K562 (cell line): Measurements from ENCODE around the gene NTRK2. TPM values are rescaled to one million over a fixed set of nuclear protein-coding genes. Genes with fewer than 3 reads are reported as not detected.

Source experiments
- ATAC-seq: fragments of 200-7000 bp; cut with Tn5 transposase; 3 replicates; pipeline ENCODE4 v1.9.1; 2020; ENCODE audit warnings: moderate library complexity
- BruUV-seq: library from RNA; stranded (reverse); fragments of 400-500 nt; replicated peaks from 2 replicates; lab custom pipeline; 2021; lab: Mats Ljungman, UMichigan
- CTCF ChIA-PET: fragments of 300-600 bp; formaldehyde crosslinking; extraction: SDS; loops from one replicate; lab custom pipeline; 2021; ENCODE audit warnings: low intra/inter-chr PET ratio; lab: Yijun Ruan, JAX
- POLR2A ChIA-PET: fragments of 300-600, 350-650 bp; sonication (Branson Sonifier 250); formaldehyde crosslinking; extraction: SDS; loops from one replicate; lab custom pipeline; 2021; ENCODE audit warnings: antibody characterized with exemption, inconsistent platforms; lab: Yijun Ruan, JAX
- DNase-seq, 4 experiments: peaks; one replicate each; pipeline versions ENCODE4 v3.0.0 to v3.0.0-alpha.2; 2011 to 2018; ENCODE audit warnings: low spot score in 3 of 4, mixed read lengths in 3 of 4; ENCODE audit errors: extremely low read depth in 1 of 4
- FAIRE-seq: peaks from 2 replicates; lab custom pipeline; 2011; peaks lifted over from hg19 to GRCh38; lab: Jason Lieb, UNC
- H2AFZ ChIP-seq: 2 replicates; pipeline ENCODE4 v1.6.0; 2011; ENCODE audit warnings: low read depth, low read length, control low read depth, inconsistent platforms
- H3K27ac ChIP-seq: fragments of 200-600 bp; 3 replicates; pipeline ENCODE4 v1.8.0; 2011; ENCODE audit warnings: low read depth, mild to moderate bottlenecking, control low read depth, inconsistent platforms, low read length, moderate library complexity, mixed read lengths; ENCODE audit errors: extremely low read depth
- H3K27me3 ChIP-seq, 2 experiments: fragments of 300-600 bp in 1 of 2; 2 replicates in 1 of 2; 3 replicates in 1 of 2; pipeline versions ENCODE4 v1.6.0 to v1.8.0; 2011; ENCODE audit warnings: inconsistent platforms in 2 of 2, low read length in 2 of 2, mild to moderate bottlenecking in 1 of 2, mixed read lengths in 1 of 2, moderate library complexity in 1 of 2; ENCODE audit not compliant: control insufficient read depth in 2 of 2, insufficient read depth in 2 of 2
- H3K36me3 ChIP-seq: fragments of 300-600 bp; 3 replicates; pipeline ENCODE4 v1.8.0; 2011; ENCODE audit warnings: mild to moderate bottlenecking, low read length, inconsistent platforms; ENCODE audit not compliant: control insufficient read depth, insufficient read depth
- H3K4me1 ChIP-seq, 2 experiments: fragments of 200-600 bp in 1 of 2; replicated peaks in 1 of 2; 2 replicates in 1 of 2; 3 replicates in 1 of 2; pipeline versions ENCODE4 v1.5.1 to v1.8.0; 2011; ENCODE audit warnings: inconsistent platforms in 2 of 2, low read length in 2 of 2, mild to moderate bottlenecking in 1 of 2, mixed read lengths in 1 of 2, moderate library complexity in 1 of 2; ENCODE audit not compliant: control insufficient read depth in 2 of 2, insufficient read depth in 2 of 2
- H3K4me2 ChIP-seq: 2 replicates; pipeline ENCODE4 v1.6.1; 2011; ENCODE audit warnings: low read length, control low read depth, inconsistent platforms, mixed read lengths; ENCODE audit not compliant: insufficient read depth
- H3K4me3 ChIP-seq: fragments of 200-600 bp; sonication (generic), shearing (Covaris generic); 2 replicates; pipeline ENCODE4 v1.5.1; 2016; ENCODE audit warnings: control low read depth, inconsistent platforms
- H3K79me2 ChIP-seq: fragments of 200-600 bp; 3 replicates; pipeline ENCODE4 v1.8.0; 2011; ENCODE audit warnings: low read length, inconsistent platforms; ENCODE audit not compliant: control insufficient read depth, insufficient read depth
- H3K9ac ChIP-seq, 2 experiments: 2 replicates each; pipeline versions ENCODE4 v1.6.0 to v1.6.1; 2011; ENCODE audit warnings: low read depth in 2 of 2, low read length in 2 of 2, control low read depth in 1 of 2, inconsistent platforms in 1 of 2, mild to moderate bottlenecking in 1 of 2, mixed read lengths in 1 of 2; ENCODE audit not compliant: insufficient read depth in 1 of 2
- H3K9me1 ChIP-seq: one replicate; pipeline ENCODE4 v1.6.0; 2011; ENCODE audit warnings: inconsistent platforms, mild to moderate bottlenecking, low read length, moderate library complexity; ENCODE audit not compliant: control insufficient read depth, insufficient read depth
- H3K9me3 ChIP-seq: replicated peaks from 2 replicates; pipeline ENCODE4 v1.5.1; 2011; ENCODE audit warnings: low read depth, low read length, inconsistent platforms; ENCODE audit not compliant: control insufficient read depth, insufficient read depth
- H4K20me1 ChIP-seq: replicated peaks from 2 replicates; pipeline ENCODE4 v1.6.1; 2011; ENCODE audit warnings: low read length, inconsistent platforms, mixed read lengths; ENCODE audit not compliant: control insufficient read depth, insufficient read depth
- CBX3 ChIP-seq, 2 experiments: IDR thresholded peaks; 1 replicate in 1 of 2; 2 replicates in 1 of 2; pipeline ENCODE4 v1.6.1; 2012; ENCODE audit warnings: inconsistent platforms in 2 of 2, low read length in 2 of 2, borderline replicate concordance in 1 of 2, control low read depth in 1 of 2
- CREBBP ChIP-seq: IDR thresholded peaks from one replicate; pipeline ENCODE4 v1.6.1; 2012; ENCODE audit warnings: low read depth, mild to moderate bottlenecking, control low read depth, inconsistent platforms, low read length
- ELK1 ChIP-seq: sonication (generic); formaldehyde crosslinking; IDR thresholded peaks from 2 replicates; pipeline ENCODE4 v1.8.1; 2022; ENCODE audit warnings: missing genetic modification reagents
- ETS2 ChIP-seq: IDR thresholded peaks from 2 replicates; pipeline ENCODE4 v1.6.1; 2016; ENCODE audit warnings: borderline replicate concordance, missing genetic modification characterization, mild to moderate bottlenecking, moderate library complexity, missing compliant biosample characterization; ENCODE audit not compliant: poor library complexity, severe bottlenecking
- ETV1 ChIP-seq: fragments of 450-650 bp; conservative IDR thresholded peaks from 2 replicates; pipeline ENCODE4 v1.6.1; 2016; ENCODE audit warnings: missing genetic modification characterization, control low read depth, low read depth, missing compliant biosample characterization
- HNRNPUL1 ChIP-seq: fragments of 200-400 bp; formaldehyde crosslinking; IDR thresholded peaks from 2 replicates; pipeline ENCODE4 v1.6.1; 2017; ENCODE audit warnings: low read length
- KLF1 ChIP-seq: fragments of 450-650 bp; IDR thresholded peaks from 2 replicates; pipeline ENCODE4 v1.6.1; 2016; ENCODE audit warnings: missing genetic modification characterization, missing compliant biosample characterization
- NEUROD1 ChIP-seq: fragments of 150-350 bp; IDR thresholded peaks from 2 replicates; pipeline ENCODE4 v1.6.1; 2014; ENCODE audit warnings: borderline replicate concordance, low read length, low read depth; ENCODE audit not compliant: partially characterized antibody
- RBM34 ChIP-seq: fragments of 200-400 bp; formaldehyde crosslinking; IDR thresholded peaks from 2 replicates; pipeline ENCODE4 v1.6.1; 2018; ENCODE audit warnings: low read length, borderline replicate concordance; ENCODE audit not compliant: insufficient read depth
- RBM39 ChIP-seq: fragments of 200-400 bp; formaldehyde crosslinking; optimal IDR thresholded peaks from 2 replicates; pipeline ENCODE3; 2018; ENCODE audit warnings: low read depth, low read length
- SAP30 ChIP-seq: fragments of 200-600 bp; sonication (generic); IDR thresholded peaks from 2 replicates; pipeline ENCODE4 v1.6.1; 2012; ENCODE audit warnings: borderline replicate concordance, low read depth, mild to moderate bottlenecking, moderate library complexity, low read length, control low read depth, inconsistent platforms; ENCODE audit not compliant: insufficient read depth, poor library complexity, severe bottlenecking
- SMAD4 ChIP-seq: fragments of 250-450 bp; sonication (Bioruptor Pico); conservative IDR thresholded peaks from 2 replicates; pipeline ENCODE4 v1.8.0; 2021; ENCODE audit warnings: inconsistent platforms, mild to moderate bottlenecking, moderate library complexity
- XRCC3 ChIP-seq: fragments of 450-650 bp; IDR thresholded peaks from 2 replicates; pipeline ENCODE4 v1.6.1; 2017; ENCODE audit warnings: mild to moderate bottlenecking, moderate library complexity
- ZBTB11 ChIP-seq, 3 experiments: fragments of 200-800 bp in 1 of 3; fragments of 250-450 bp in 1 of 3; fragments of 450-650 bp in 1 of 3; sonication (Bioruptor Pico) in 1 of 3; sonication (Bioruptor generic) in 1 of 3; formaldehyde crosslinking in 1 of 3; IDR thresholded peaks; 2 replicates each; pipeline versions ENCODE4 v1.6.1 to v1.8.0; 2016 to 2022; ENCODE audit warnings: mild to moderate bottlenecking in 2 of 3, missing genetic modification characterization in 2 of 3, missing compliant biosample characterization in 1 of 3, moderate library complexity in 1 of 3
- ZNF175 ChIP-seq: fragments of 200-800 bp; sonication (Bioruptor generic); IDR thresholded peaks from 2 replicates; pipeline ENCODE4 v1.6.1; 2016; ENCODE audit warnings: low read depth, mild to moderate bottlenecking, missing genetic modification characterization, missing compliant biosample characterization
- ZNF197 ChIP-seq: fragments of 200-800 bp; sonication (Bioruptor generic); IDR thresholded peaks from 2 replicates; pipeline ENCODE4 v1.6.1; 2016; ENCODE audit warnings: low read depth, missing genetic modification characterization, missing compliant biosample characterization
- ZNF511 ChIP-seq: sonication (generic); formaldehyde crosslinking; IDR thresholded peaks from 2 replicates; pipeline ENCODE4 v1.8.0; 2022; ENCODE audit warnings: mild to moderate bottlenecking, missing genetic modification reagents
- ZNF77 ChIP-seq: fragments of 250-450 bp; sonication (Bioruptor Pico); IDR thresholded peaks from 2 replicates; pipeline ENCODE4 v1.5.0; 2020
- WGBS: fragments of 100-300 bp; shearing (Covaris generic); methylation state at CpG from one replicate; pipeline ENCODE4 v1.1.6; 2016; ENCODE audit warnings: low coverage, mixed read lengths; ENCODE audit not compliant: insufficient coverage; ENCODE audit errors: missing lambda C conversion rate; 5-methylcytosine and 5-hydroxymethylcytosine counted together
- in situ Hi-C: fragments of 300-500 bp; cut with MboI; formaldehyde crosslinking; loops from 4 replicates; pipeline ENCODE4 v1.15.0; 2018; ENCODE audit warnings: inconsistent platforms, mixed read lengths
- intact Hi-C: fragments of 100-400 bp; cut with micrococcal nuclease; formaldehyde crosslinking; loops from 2 replicates; pipeline ENCODE4 v1.14.2; 2022
- polyA plus RNA-seq, 8 experiments: library from polyadenylated mRNA; depleted of rRNA in 4 of 8; stranded (reverse) in 5 of 8; unstranded in 3 of 8; fragments of >200 nt; fragmentation: Nextera tagmentation in 2 of 8; fragmentation: Illumina TruSeq in 1 of 8; extraction: Ambion mirVana in 2 of 8; extraction: Trizol in 1 of 8; gene quantifications; 2 replicates each; pipeline versions ENCODE4 v1.2.1 to v1.2.3, GENCODE V29; 2011 to 2014; ENCODE audit warnings: inconsistent platforms in 1 of 8, missing spikeins in 1 of 8
- total RNA-seq, 7 experiments: library from RNA; depleted of rRNA in 6 of 7; stranded (reverse); fragments of >200 nt in 6 of 7; fragmentation: Illumina TruSeq in 2 of 7; extraction: Trizol in 2 of 7; gene quantifications; 2 replicates each; pipeline versions ENCODE4 v1.2.1 to v1.2.3, GENCODE V29; 2011 to 2021; ENCODE audit warnings: low replicate concordance in 1 of 7

NTRK2 gene
- total and polyA plus RNA-seq, 9 of the 15 experiments (the other 6 are each of a cell fraction or from before 2014, with no cell fraction given) = not detected

- Histone ChIP-seq H4K20me1 (no peaks in the 10 kb centered on the region), H3K9me1 (no peaks in the 10 kb centered on the region), H3K27me3 (no peaks in the 10 kb centered on the region), H3K79me2 (no peaks in the 10 kb centered on the region), H3K36me3 (no peaks in the 10 kb centered on the region), H2AFZ (no peak overlapping the region), H3K4me3 (no peak overlapping the region), H3K27ac (no peak overlapping the region), H3K9ac (no peak overlapping the region), H3K4me1 (no peaks in the 10 kb centered on the region), H3K4me2 (no peak overlapping the region), H3K9me3 (no peaks in the 10 kb centered on the region)
- intact Hi-C loops = no loop called here
- ChIA-PET POLR2A (no interaction called here), CTCF (no interaction called here)
- BruUV-seq = no TSS peak
- WGBS = 0% methylated on average over 6 of the region's 6 CpGs
- DNase-seq (no peak), ATAC-seq (no peak), FAIRE-seq (no peak)
- in situ Hi-C loops = no loop called here
- TF ChIP-seq ELK1 (CRISPR knock-in tag) (no peak), CBX3 (IDR thresholded peaks at IDR 0.05; ENCODE audit: borderline replicate concordance in 1 of 2, low read length in 2 of 2) (no peak), HNRNPUL1 (no peak), ETS2 (tag) (no peak), RBM34 (no peak), XRCC3 (no peak), ZNF77 (CRISPR knock-in tag) (no peak), SMAD4 (no peak), RBM39 (no peak), ZNF175 (CRISPR knock-in tag) (no peak), ZBTB11 (CRISPR knock-in tag; IDR thresholded peaks at IDR 0.05) (no peak), ZNF511 (CRISPR knock-in tag) (no peak), ZNF197 (no peak), SAP30 (no peak), NEUROD1 (no peak), ETV1 (tag) (no peak), CREBBP (no peak), KLF1 (tag) (no peak)
These were observed 254.7 kb downstream of the NTRK2 start for GRCh38 chr9:84924266-84924665.
